Activated CD4-positive, alpha-beta memory T cell treated with anti-CD3 and anti-CD28 coated beads, Interleukin-2, amount 10 ng/mL, durations not matched to agents 7 days and 5 days (primary cell): ENCODE data around the gene ROR2. TPM values are rescaled to one million over a fixed set of nuclear protein-coding genes. Genes with fewer than 3 reads are reported as not detected.

ENCODE experiments used
- CTCF ChIA-PET: fragments of 350-600 bp; sonication (Branson Sonifier 250); formaldehyde crosslinking; loops from one replicate; lab custom pipeline; 2021; ENCODE audit warnings: antibody characterized with exemption, inconsistent platforms; lab: Charles Lee
- POLR2A ChIA-PET: fragments of 350-600 bp; sonication (Branson Sonifier 250); formaldehyde crosslinking; loops from one replicate; lab custom pipeline; 2021; ENCODE audit warnings: antibody characterized with exemption; lab: Charles Lee
- DNase-seq: peaks from one replicate; pipeline ENCODE4 v3.0.0-alpha.2; 2020
- H3K27ac Mint-ChIP-seq: one replicate; pipeline ENCODE4 v1.8.0; 2021; ENCODE audit warnings: mild to moderate bottlenecking, mixed read lengths
- H3K27me3 Mint-ChIP-seq: one replicate; pipeline ENCODE4 v1.8.0; 2021; ENCODE audit warnings: mixed read lengths
- H3K36me3 Mint-ChIP-seq: one replicate; pipeline ENCODE4 v1.8.0; 2021; ENCODE audit warnings: low read depth, mixed read lengths
- H3K4me1 Mint-ChIP-seq: one replicate; pipeline ENCODE4 v1.8.0; 2021; ENCODE audit warnings: mixed read lengths
- H3K4me3 Mint-ChIP-seq: one replicate; pipeline ENCODE4 v1.8.0; 2021; ENCODE audit warnings: mild to moderate bottlenecking, mixed read lengths
- H3K9me3 Mint-ChIP-seq: one replicate; pipeline ENCODE4 v1.8.0; 2021; ENCODE audit warnings: mixed read lengths
- total RNA-seq, 2 experiments: library from RNA; stranded (reverse); gene quantifications; one replicate each; pipeline ENCODE4 v1.2.3, GENCODE V29; 2021

The ROR2 gene
- total RNA-seq, 2 experiments from 2014 or later = 2.1 TPM

DNA sequence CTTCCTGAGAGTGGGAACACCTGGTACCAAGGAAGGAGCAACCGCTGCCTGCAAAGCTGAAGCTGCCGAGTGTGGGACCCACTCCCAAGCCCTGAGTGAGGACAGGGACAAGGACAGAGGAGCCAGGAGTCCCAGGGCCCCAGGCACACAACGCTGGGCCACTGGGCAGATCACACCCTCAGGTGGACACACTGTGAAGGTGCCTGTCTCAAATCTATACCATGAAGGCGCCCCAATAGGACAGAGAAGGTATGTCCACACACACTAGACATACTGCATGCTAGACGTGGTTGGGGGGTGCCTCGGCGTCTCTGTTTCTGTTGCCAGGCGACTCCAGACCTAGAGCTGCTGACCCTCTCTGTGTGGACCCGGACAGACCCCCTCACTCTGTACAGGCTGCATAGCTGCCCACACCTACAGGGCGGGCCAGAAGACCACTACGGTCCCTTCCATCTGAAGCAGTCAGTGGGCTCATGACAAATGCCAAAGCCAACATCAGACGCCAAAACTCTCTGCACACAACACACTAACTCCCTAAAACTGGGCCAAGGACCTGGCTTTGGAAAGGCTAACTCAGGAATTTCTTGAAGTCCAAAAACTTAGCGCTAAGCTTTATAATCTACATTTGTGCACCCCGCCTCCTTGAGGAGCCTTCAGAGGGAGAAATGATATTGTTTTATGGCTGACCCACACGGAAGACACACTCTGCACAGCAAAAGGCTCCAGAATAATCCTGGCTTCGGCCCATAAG, 60.7 kb downstream of the ROR2 start:
- Mint-ChIP-seq H3K4me1 (no peaks in the 10 kb centered on the region), H3K27me3 (peaks cover 28% of the 10 kb centered on the region), H3K27ac (no peak overlapping the region), H3K4me3 (no peak overlapping the region), H3K9me3 (no peaks in the 10 kb centered on the region), H3K36me3 (no peaks in the 10 kb centered on the region)
- no peak for DNase-seq
- CTCF ChIA-PET = no interaction called here
- POLR2A ChIA-PET = no interaction called here

DNA sequence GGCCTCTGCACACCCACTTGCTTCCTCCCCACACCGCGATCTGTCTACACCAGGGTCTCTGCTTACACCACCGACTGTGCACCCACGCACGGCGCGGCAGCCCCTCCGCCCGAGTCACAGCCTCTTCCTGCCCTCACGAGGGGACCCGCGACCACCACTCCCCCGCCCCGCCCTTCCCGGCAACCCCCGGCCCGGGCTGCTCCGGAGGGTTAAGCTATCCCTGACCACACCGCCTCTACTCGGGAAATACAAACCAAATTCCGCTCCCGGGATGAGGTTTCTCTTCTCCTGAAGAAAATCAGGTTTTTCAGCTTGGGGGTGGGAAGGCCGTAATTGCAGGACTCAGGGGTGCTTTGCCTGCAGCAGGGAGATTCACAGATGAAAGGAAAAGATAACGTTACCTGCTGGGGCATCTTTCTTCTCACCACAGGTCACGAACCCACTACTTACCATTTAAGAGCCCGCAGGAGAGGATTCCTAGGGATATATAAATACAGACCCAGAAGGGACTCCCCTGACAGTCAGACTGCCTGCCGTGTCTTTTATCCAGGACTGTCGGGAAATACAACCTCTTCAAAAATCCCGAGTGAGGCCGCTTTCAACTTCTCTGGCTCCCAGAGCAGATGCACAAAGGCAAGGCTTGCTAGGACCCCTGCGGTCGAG, 63.5 kb downstream of the ROR2 start:
- peaks cover 3% of the 10 kb centered on the region for H3K4me1 Mint-ChIP-seq
- H3K27ac Mint-ChIP-seq = no peak overlapping the region
- H3K4me3 Mint-ChIP-seq = no peak overlapping the region
- H3K36me3 Mint-ChIP-seq = no peaks in the 10 kb centered on the region
- H3K27me3 Mint-ChIP-seq = peaks cover 31% of the 10 kb centered on the region
- ChIA-PET POLR2A (no interaction called here), CTCF (no interaction called here)
- no peaks in the 10 kb centered on the region for H3K9me3 Mint-ChIP-seq
- DNase-seq = no peak

- no peak for DNase-seq
- no peaks in the 10 kb centered on the region for H3K36me3 Mint-ChIP-seq
- no peaks in the 10 kb centered on the region for H3K9me3 Mint-ChIP-seq
- no peak overlapping the region for H3K4me3 Mint-ChIP-seq
- ChIA-PET POLR2A (no interaction called here), CTCF (no interaction called here)
- H3K27ac Mint-ChIP-seq = no peak overlapping the region
- peaks cover 3% of the 10 kb centered on the region for H3K4me1 Mint-ChIP-seq
- peaks cover 32% of the 10 kb centered on the region for H3K27me3 Mint-ChIP-seq
Observed at GRCh38 chr9:91885746-91886413, 64.1 kb downstream of the ROR2 start.

DNA sequence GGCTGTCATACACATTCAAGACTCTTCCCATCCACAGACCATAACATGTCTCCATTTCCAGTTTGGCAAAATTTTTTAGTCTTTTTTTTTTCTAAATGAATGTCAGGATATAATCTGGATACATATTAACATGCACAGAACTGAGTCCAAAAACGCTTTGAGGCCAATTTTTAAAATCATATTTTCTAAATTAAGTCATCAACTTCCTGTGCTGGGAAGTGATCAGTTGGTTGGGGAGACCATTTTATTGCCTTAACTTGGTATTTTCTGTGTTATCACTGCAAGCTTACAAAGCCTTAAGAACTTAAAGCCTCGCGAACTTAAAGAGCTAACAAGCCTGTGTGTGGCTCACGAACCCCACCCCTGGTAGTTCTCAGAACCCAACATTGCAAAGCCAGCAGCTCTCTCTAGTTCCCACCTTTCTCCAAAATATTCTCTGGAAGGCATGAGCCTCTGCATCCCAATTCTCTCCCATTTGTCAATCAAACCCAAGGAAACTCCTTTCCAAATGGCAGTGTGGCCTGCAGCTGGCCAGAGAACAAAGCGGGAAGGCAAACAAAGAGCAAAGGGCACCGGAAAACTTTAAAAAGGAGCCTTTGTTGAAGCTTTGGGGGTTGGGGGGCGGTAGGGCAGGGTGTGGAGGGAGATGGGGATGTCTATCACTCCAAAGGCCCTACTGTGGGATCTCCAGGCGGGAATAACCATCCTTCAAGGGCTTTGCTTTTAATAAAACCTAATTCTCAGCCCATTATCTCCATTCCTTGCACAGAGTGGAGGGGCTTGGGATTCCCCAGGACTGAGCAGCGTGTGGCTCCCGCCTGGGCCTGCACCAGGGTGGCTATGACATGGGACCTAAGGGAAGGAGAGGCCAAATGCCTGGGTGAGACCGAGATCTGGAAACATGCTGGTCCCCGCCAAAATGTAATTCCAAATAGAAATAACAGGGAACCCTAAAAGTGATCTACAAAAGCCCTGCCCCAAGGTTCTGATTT, 65.0 kb downstream of the ROR2 start:
- Mint-ChIP-seq H3K4me3 (no peak overlapping the region), H3K9me3 (no peaks in the 10 kb centered on the region), H3K27me3 (peaks cover 28% of the 10 kb centered on the region), H3K4me1 (peaks cover 3% of the 10 kb centered on the region), H3K36me3 (no peaks in the 10 kb centered on the region), H3K27ac (no peak overlapping the region)
- CTCF ChIA-PET = no interaction called here
- no peak for DNase-seq
- POLR2A ChIA-PET = interaction anchor here (0.6 kb wide), 1 partner anchor 259 kb away, joined by 3 read pairs; no protein-coding TSS in a partner anchor

- H3K27ac Mint-ChIP-seq = no peak overlapping the region
- H3K36me3 Mint-ChIP-seq = no peaks in the 10 kb centered on the region
- peaks cover 3% of the 10 kb centered on the region for H3K4me1 Mint-ChIP-seq
- H3K27me3 Mint-ChIP-seq = peaks cover 28% of the 10 kb centered on the region
- POLR2A ChIA-PET = interaction anchor here (0.6 kb wide), 1 partner anchor 258 kb away, joined by 3 read pairs; no protein-coding TSS in a partner anchor
- no peak overlapping the region for H3K4me3 Mint-ChIP-seq
- DNase-seq = no peak
- CTCF ChIA-PET = no interaction called here
- no peaks in the 10 kb centered on the region for H3K9me3 Mint-ChIP-seq
Observed at GRCh38 chr9:91884153-91884552, 65.9 kb downstream of the ROR2 start.

DNA sequence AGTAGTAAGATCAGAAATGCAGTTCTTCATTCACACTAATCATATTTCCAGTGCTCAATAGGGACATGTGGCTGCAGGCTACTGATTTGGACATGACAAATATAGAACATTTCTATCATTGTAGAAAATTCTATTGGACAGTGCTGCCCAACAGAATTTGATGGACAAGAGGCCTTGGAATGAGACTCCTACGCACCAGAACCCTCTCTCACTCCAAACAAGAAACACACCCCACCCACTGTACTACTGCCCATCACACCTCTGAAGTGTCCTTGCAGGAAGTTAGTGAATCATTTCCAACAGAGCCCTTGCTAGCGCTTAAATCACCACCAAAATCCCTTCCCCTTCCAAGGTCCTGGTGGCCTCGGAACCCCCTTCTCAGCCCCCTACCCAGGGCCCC, 66.5 kb downstream of the ROR2 start:
- H3K9me3 Mint-ChIP-seq = no peaks in the 10 kb centered on the region
- ChIA-PET POLR2A (no interaction called here), CTCF (no interaction called here)
- H3K27me3 Mint-ChIP-seq = peaks cover 23% of the 10 kb centered on the region
- H3K36me3 Mint-ChIP-seq = no peaks in the 10 kb centered on the region
- peaks cover 3% of the 10 kb centered on the region for H3K4me1 Mint-ChIP-seq
- DNase-seq = no peak
- no peak overlapping the region for H3K27ac Mint-ChIP-seq
- no peak overlapping the region for H3K4me3 Mint-ChIP-seq

DNA sequence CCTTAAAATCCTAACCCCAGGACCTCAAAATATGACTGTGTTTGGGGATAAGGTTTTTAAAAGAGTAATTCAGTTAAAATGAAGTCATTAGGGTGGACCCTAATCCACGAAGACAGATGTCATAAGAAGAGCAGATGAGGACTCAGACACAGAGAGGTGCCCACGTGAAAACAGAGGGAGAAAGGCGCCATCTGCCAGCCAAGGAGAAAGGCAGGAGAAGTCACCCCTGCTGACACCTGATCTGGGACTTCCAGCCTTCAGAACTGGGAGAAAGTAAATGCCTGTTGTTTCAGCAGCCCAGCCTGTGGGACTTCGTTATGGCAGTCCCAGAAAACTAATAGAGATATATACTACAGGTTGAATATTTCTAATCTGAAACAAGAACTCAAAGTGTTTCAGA, 67.4 kb downstream of the ROR2 start:
- no peaks in the 10 kb centered on the region for H3K9me3 Mint-ChIP-seq
- POLR2A ChIA-PET = no interaction called here

DNA sequence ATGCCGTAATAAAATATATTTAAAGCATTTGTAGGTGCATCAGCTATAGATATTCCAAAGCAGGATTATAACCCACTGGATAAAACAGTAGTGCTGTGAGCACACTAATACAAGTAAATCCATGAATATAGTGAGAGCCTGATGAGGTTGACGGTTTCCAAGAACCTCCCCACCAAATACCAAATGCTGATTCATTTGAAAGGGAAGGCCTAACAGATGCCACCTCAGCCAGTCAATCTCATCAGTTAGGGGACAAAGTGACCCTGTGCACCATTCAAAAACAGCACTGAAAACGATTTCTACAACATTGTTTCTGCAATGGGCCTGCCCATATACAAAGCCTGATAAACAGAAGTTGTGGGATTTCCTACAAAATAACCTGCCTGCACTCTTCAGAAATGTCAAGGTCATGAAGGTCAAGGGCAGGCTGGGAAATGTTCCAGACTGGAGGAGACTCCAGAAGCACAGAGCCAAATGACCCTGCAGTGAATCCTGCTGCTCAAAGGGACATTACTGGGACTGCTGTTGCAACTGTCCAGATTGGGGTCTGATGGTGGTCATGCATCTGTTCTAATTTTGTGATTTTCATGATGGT, 69.6 kb downstream of the ROR2 start:
- DNase-seq = no peak
- Mint-ChIP-seq H3K4me1 (peaks cover 3% of the 10 kb centered on the region), H3K27me3 (peaks cover 28% of the 10 kb centered on the region), H3K27ac (no peak overlapping the region), H3K36me3 (no peaks in the 10 kb centered on the region), H3K9me3 (no peaks in the 10 kb centered on the region), H3K4me3 (no peak overlapping the region)
- ChIA-PET CTCF (no interaction called here), POLR2A (no interaction called here)

More for the DNA sequence above, 67.4 kb downstream of the ROR2 start:
- peaks cover 17% of the 10 kb centered on the region for H3K27me3 Mint-ChIP-seq
- H3K4me3 Mint-ChIP-seq = no peak overlapping the region
- H3K36me3 Mint-ChIP-seq = no peaks in the 10 kb centered on the region
- CTCF ChIA-PET = no interaction called here
- DNase-seq = no peak
- H3K27ac Mint-ChIP-seq = no peak overlapping the region
- H3K4me1 Mint-ChIP-seq = peaks cover 3% of the 10 kb centered on the region

DNA sequence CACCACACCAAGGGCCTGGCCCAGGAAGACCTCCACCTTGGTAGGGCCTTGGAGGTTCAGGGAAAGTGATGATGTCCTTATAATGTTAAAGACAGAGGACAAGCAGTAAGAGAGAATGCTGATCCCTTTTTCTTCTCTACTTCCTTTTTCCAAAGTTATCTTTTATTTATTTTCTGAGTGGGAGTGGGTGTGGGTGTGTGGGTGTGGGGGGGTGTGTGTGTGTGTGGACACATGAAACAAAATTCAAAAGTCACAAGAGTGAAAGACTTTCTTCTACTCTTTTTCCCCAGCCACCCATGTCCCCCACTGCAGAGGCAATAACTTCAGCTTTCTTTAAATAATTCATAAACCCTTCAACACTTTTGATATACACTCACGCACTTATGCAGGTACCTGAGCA, 70.8 kb downstream of the ROR2 start:
- Mint-ChIP-seq H3K27ac (no peak overlapping the region), H3K4me1 (peaks cover 3% of the 10 kb centered on the region), H3K36me3 (no peaks in the 10 kb centered on the region), H3K4me3 (no peak overlapping the region), H3K9me3 (no peaks in the 10 kb centered on the region), H3K27me3 (peaks cover 32% of the 10 kb centered on the region)
- no peak for DNase-seq
- CTCF ChIA-PET = no interaction called here
- POLR2A ChIA-PET = no interaction called here

DNA sequence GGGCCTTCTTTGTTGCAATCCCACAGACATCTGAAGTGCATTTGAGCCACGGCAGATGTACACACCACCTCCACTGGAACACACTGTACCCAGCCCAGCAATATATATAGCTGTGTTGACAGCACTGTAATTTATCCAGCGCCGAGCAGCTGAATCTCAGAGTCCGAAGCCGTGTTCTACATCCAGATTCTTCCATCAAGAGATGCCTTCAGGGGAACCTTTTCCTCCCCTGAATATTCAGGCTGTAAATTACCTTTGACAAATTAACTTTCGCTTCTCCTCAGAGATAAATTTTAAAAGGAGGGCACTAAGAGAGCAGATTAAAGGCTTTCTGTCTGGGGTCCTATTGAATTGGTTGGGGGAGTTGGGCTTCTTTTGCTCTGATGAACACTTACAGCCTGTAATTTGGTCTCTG, 76.4 kb downstream of the ROR2 start:
- no peak overlapping the region for H3K27ac Mint-ChIP-seq
- ChIA-PET CTCF (no interaction called here), POLR2A (no interaction called here)
- H3K36me3 Mint-ChIP-seq = no peaks in the 10 kb centered on the region
- peaks cover 38% of the 10 kb centered on the region for H3K27me3 Mint-ChIP-seq
- H3K4me1 Mint-ChIP-seq = no peaks in the 10 kb centered on the region
- H3K4me3 Mint-ChIP-seq = no peak overlapping the region
- no peaks in the 10 kb centered on the region for H3K9me3 Mint-ChIP-seq
- no peak for DNase-seq

DNA sequence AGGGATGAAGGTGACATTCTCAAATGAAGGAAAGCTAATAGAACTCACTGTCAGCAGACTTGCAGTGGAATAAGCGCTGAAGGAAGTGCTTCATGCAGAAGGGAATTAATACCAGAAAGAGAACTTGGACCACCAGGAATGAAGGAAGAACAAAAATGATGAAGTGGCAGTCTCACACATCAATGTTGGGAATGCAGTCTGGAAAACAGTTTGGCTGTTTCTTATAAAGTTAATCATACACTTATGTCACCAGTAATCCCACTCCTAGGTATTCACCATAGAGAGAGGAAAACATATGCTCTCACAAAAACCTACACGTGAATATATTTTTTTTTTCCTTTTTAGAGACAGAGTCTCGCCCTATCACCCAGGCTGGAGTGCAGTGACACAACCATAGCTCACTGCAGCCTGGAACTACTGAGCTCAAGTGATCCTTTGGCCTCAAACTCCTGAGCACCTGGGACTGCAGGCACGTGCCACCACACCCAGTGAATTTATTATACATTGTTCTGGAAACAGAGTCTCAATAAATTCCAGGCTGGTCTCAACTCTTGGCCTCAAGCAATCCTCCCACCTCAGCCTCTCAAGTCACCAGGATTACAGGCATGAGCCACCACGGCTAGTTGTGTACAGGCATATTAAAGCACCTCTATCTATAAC, 81.2 kb downstream of the ROR2 start:
- Mint-ChIP-seq H3K36me3 (no peaks in the 10 kb centered on the region), H3K27me3 (peaks cover 53% of the 10 kb centered on the region), H3K4me1 (no peaks in the 10 kb centered on the region), H3K4me3 (no peak overlapping the region), H3K9me3 (no peaks in the 10 kb centered on the region), H3K27ac (no peak overlapping the region)
- ChIA-PET POLR2A (no interaction called here), CTCF (no interaction called here)
- DNase-seq = no peak

- Mint-ChIP-seq H3K4me1 (no peaks in the 10 kb centered on the region), H3K9me3 (no peaks in the 10 kb centered on the region), H3K4me3 (no peak overlapping the region), H3K27ac (no peak overlapping the region), H3K36me3 (no peaks in the 10 kb centered on the region), H3K27me3 (peaks cover 57% of the 10 kb centered on the region)
- DNase-seq = no peak
- CTCF ChIA-PET = no interaction called here
- POLR2A ChIA-PET = no interaction called here
Observed at GRCh38 chr9:91867740-91868139, 82.3 kb downstream of the ROR2 start.
